Suprapubic skin (tissue), 4 donors: ENCODE measurements around the gene DCUN1D4.

Experiments
- CTCF ChIP-seq, 2 donors: fragments of 200-600 bp in 1 of 2; fragments of 450-650 bp in 1 of 2; sonication (generic) in 1 of 2; IDR thresholded peaks; one replicate each; pipeline ENCODE4 v1.5.1; 2016 to 2019; ENCODE audit warnings: antibody characterized with exemption in 2 of 2, mild to moderate bottlenecking in 1 of 2, moderate library complexity in 1 of 2
- POLR2A ChIP-seq, 2 donors: fragments of 450-650 bp; IDR thresholded peaks; one replicate each; pipeline ENCODE4 v1.6.1; 2017; ENCODE audit warnings: antibody characterized with exemption in 2 of 2, mild to moderate bottlenecking in 2 of 2, moderate library complexity in 2 of 2
- POLR2AphosphoS5 ChIP-seq, 3 donors: sonication (generic); formaldehyde crosslinking; IDR thresholded peaks; one replicate each; pipeline ENCODE4 v1.6.1; 2017; ENCODE audit warnings: antibody characterized with exemption in 3 of 3

GRCh38 chr4:51862781-51863180 is 19.8 kb downstream of the DCUN1D4 start:
- TF ChIP-seq CTCF (IDR thresholded peaks at IDR 0.05), result no peak
- no peak for TF ChIP-seq POLR2A (IDR thresholded peaks at IDR 0.05)
- TF ChIP-seq POLR2AphosphoS5 (IDR thresholded peaks at IDR 0.05), result no peak
